Psoas muscle (tissue), 8 donors: Measurements from ENCODE around the gene IQGAP2. TPM values are rescaled to one million over a fixed set of nuclear protein-coding genes. Genes with fewer than 3 reads are reported as not detected.

Experiments
- ATAC-seq, 4 donors: fragments of 200-7000 bp; cut with Tn5 transposase; one replicate each; pipeline ENCODE4 v1.9.1; 2020; ENCODE audit warnings: moderate library complexity in 3 of 4, mild to moderate bottlenecking in 2 of 4
- DNase-seq, 2 donors: peaks; one replicate each; pipeline ENCODE4 v3.0.0-alpha.2; 2020
- H3K27ac ChIP-seq: fragments of 200-600 bp; one replicate; pipeline ENCODE4 v1.8.0; 2022
- H3K27me3 ChIP-seq, 3 donors: fragments of 200-600 bp in 1 of 3; one replicate each; pipeline versions ENCODE4 v1.6.1 to v1.8.0; 2013 to 2022; ENCODE audit warnings: low read length in 2 of 3, mild to moderate bottlenecking in 2 of 3, moderate library complexity in 1 of 3; ENCODE audit not compliant: insufficient read depth in 3 of 3
- H3K36me3 ChIP-seq, 2 donors: fragments of 200-600 bp in 1 of 2; one replicate each; pipeline versions ENCODE4 v1.6.1 to v1.8.0; 2013 to 2022; ENCODE audit warnings: low read depth in 1 of 2, mild to moderate bottlenecking in 1 of 2, moderate library complexity in 1 of 2; ENCODE audit not compliant: insufficient read depth in 1 of 2
- H3K4me1 ChIP-seq: fragments of 200-600 bp; one replicate; pipeline ENCODE4 v1.8.0; 2022
- H3K4me3 ChIP-seq: fragments of 200-600 bp; one replicate; pipeline ENCODE4 v1.8.0; 2022; ENCODE audit warnings: mild to moderate bottlenecking
- H3K9me3 ChIP-seq: fragments of 200-600 bp; one replicate; pipeline ENCODE4 v1.8.0; 2022
- CTCF ChIP-seq: fragments of 200-600 bp; IDR thresholded peaks from one replicate; pipeline ENCODE4 v1.8.0; 2022; ENCODE audit warnings: antibody characterized with exemption
- WGBS, 3 donors: extraction: QIAGEN DNeasy Blood & Tissue Kit; methylation state at CpG; one replicate each; pipeline versions ENCODE4 v1.1.6 to v1.1.7; 2013; 5-methylcytosine and 5-hydroxymethylcytosine counted together
- intact Hi-C, 2 donors: fragments of 100-400 bp; cut with DNase I; formaldehyde crosslinking; loops; one replicate each; pipeline versions ENCODE4 v1.11.0 to v1.14.2; 2022
- polyA plus RNA-seq, 3 donors: library from polyadenylated mRNA; stranded (reverse); fragments of 200-250 nt; gene quantifications; one replicate each; pipeline ENCODE4 v1.2.3, GENCODE V29; 2013
- total RNA-seq, 4 donors: library from RNA; stranded (reverse); fragmentation: NEBNext Ultra II Directional in 2 of 4; extraction: Animal tissue kit (Norgen Biotek cat#: 25700) in 2 of 4; gene quantifications; one replicate each; pipeline versions ENCODE4 v1.2.1 to v1.2.4, GENCODE V29; 2021 to 2023
- donor health status: healthy with polysubstance abuse.
- donor health status: DM: no; HTN: no; CAD: no; lungs with moderate emphysema.
- donor health status: Bipolar disorder and iron deficiency.
- donor health status: healthy.
- donor health status: DM: yes; HTN: yes; CAD: no.
- donor health status: DM: no; HTN: no; CAD: no.
- donor health status: DM: no; HTN: no; CAD: no.
- donor health status: DM: yes; HTN: yes; CAD: no.

Gene IQGAP2
- total and polyA plus RNA-seq, 7 donors, result 0.52 to 4.3 (median 1.4) TPM

GRCh38 chr5:76693141-76693540, 290.1 kb downstream of the IQGAP2 start:
- H3K36me3 ChIP-seq, result no peaks in the 10 kb centered on the region
- ATAC-seq, result no peak
- DNase-seq, result no peak
- H3K4me3 ChIP-seq, result no peak overlapping the region
- WGBS, 3 donors, result 78 to 96% (median 94%) methylated on average over 3 of the region's 3 CpGs
- H3K9me3 ChIP-seq, result no peaks in the 10 kb centered on the region
- H3K27ac ChIP-seq, result no peak overlapping the region
- H3K4me1 ChIP-seq, result no peaks in the 10 kb centered on the region
- intact Hi-C loops, result no loop called here
- no peaks in the 10 kb centered on the region for H3K27me3 ChIP-seq
- no peak for TF ChIP-seq CTCF

- intact Hi-C loops, result no loop called here
- no peak overlapping the region for H3K27ac ChIP-seq
- H3K4me1 ChIP-seq, result no peaks in the 10 kb centered on the region
- TF ChIP-seq CTCF, result no peak
- no peaks in the 10 kb centered on the region for H3K27me3 ChIP-seq
- DNase-seq, result no peak
- no peaks in the 10 kb centered on the region for H3K36me3 ChIP-seq
- no peak for ATAC-seq
- no peak overlapping the region for H3K4me3 ChIP-seq
- no peaks in the 10 kb centered on the region for H3K9me3 ChIP-seq
- 46 to 74% (median 50%) methylated on average over 2 of the region's 2 CpGs for WGBS, 3 donors
These were observed 291.2 kb downstream of the IQGAP2 start for GRCh38 chr5:76694317-76694716.

- Histone ChIP-seq H3K9me3 (no peaks in the 10 kb centered on the region), H3K4me1 (no peaks in the 10 kb centered on the region), H3K36me3 (no peaks in the 10 kb centered on the region), H3K4me3 (no peak overlapping the region), H3K27ac (no peak overlapping the region), H3K27me3 (no peaks in the 10 kb centered on the region)
- intact Hi-C loops, result no loop called here
- no peak for TF ChIP-seq CTCF
- ATAC-seq, result no peak
- WGBS, 3 donors, result 26 to 40% (median 34%) methylated on average over 6 of the region's 6 CpGs
- no peak for DNase-seq
These were observed 292.3 kb downstream of the IQGAP2 start for GRCh38 chr5:76695346-76695745.

- intact Hi-C loops, result no loop called here
- Histone ChIP-seq H3K9me3 (no peaks in the 10 kb centered on the region), H3K4me3 (no peak overlapping the region), H3K4me1 (no peaks in the 10 kb centered on the region), H3K36me3 (no peaks in the 10 kb centered on the region), H3K27ac (no peak overlapping the region), H3K27me3 (no peaks in the 10 kb centered on the region)
- WGBS, 3 donors, result 80 to 94% (median 92%) methylated on average over 1 of the region's 1 CpG
- TF ChIP-seq CTCF, result no peak
- no peak for DNase-seq
- no peak for ATAC-seq
These were observed 293.2 kb downstream of the IQGAP2 start for GRCh38 chr5:76696251-76696650.

GRCh38 chr5:76697670-76698069, 294.6 kb downstream of the IQGAP2 start:
- Histone ChIP-seq H3K27ac (no peak overlapping the region), H3K4me1 (no peaks in the 10 kb centered on the region), H3K4me3 (no peak overlapping the region), H3K36me3 (no peaks in the 10 kb centered on the region), H3K9me3 (no peaks in the 10 kb centered on the region), H3K27me3 (no peaks in the 10 kb centered on the region)
- TF ChIP-seq CTCF, result no peak
- DNase-seq (no peak), ATAC-seq (no peak)
- 96 to 98% (median 97%) methylated on average over 5 of the region's 5 CpGs for WGBS, 3 donors
- intact Hi-C loops, result no loop called here
